ENCODE measurements around the gene CLCNKB. TPM values are rescaled to one million over a fixed set of nuclear protein-coding genes. Genes with fewer than 3 reads are reported as not detected.
A peak's percentile ranks its signal among the peaks of the same experiment; 100 is the strongest.

The CLCNKB gene
- total and polyA plus RNA-seq, 2 of the 13 experiments (the other 11 are each of a cell fraction or from before 2014, with no cell fraction given) = 0.04 TPM; not detected in 1

DNA sequence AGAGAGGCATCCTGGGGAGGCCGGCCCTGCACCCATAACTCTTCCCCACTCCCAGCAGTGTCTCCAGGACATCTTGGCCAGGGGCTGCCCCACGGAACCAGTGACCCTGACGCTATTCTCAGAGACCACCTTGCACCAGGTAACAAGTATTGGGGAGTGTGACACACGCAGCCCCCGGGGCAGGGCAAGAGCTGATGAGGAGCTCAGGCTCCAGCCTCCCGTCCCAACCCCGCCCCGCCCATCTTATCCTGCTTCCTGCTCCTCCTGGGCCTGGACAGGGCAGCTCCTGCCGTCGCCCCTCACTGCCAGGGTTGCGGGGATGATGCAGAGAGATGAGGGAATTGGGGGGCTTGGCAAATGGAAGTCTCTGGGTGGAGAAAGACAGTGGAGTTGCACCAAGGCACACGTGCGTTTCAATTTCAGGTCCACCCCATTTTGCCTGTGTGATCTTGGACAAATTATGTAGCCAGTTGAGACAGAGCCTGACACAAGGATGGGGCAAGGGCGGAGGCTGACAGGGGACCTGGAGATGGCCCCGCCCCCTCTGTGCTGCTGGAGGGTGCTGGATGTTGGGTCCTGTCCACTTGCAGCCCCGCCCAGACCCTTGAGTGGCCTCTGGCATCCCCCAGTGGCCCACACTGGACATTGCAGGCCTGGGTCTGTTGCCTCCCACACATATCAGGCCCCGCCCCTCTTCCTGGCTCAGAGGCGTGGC, 11.0 kb upstream of the CLCNKB start (continued):
- TF ChIP-seq KMT2A (CRISPR knock-in tag; IDR thresholded peaks at IDR 0.05) = no peak
- TF ChIP-seq HOXA5 (CRISPR knock-in tag; IDR thresholded peaks at IDR 0.05) = no peak
- TF ChIP-seq ZNF512B (CRISPR knock-in tag; IDR thresholded peaks at IDR 0.05; ENCODE audit: borderline replicate concordance) = no peak
- TF ChIP-seq TSC22D2 (CRISPR knock-in tag; IDR thresholded peaks at IDR 0.05; ENCODE audit: borderline replicate concordance) = 0 out of 2 replicates have a peak, but pooled peaks have one; percentile 33
- TF ChIP-seq ZSCAN20 (CRISPR knock-in tag; IDR thresholded peaks at IDR 0.05; ENCODE audit: borderline replicate concordance) = no peak
- no peak for TF ChIP-seq ZNF34 (CRISPR knock-in tag; IDR thresholded peaks at IDR 0.05; ENCODE audit: borderline replicate concordance)
- no peak for TF ChIP-seq NFE2 (CRISPR knock-in tag; IDR thresholded peaks at IDR 0.05)
- no peak for TF ChIP-seq MIXL1 (CRISPR knock-in tag; IDR thresholded peaks at IDR 0.05)
- peak; percentile 12; the same call in 1 of the 2 replicates for TF ChIP-seq GATAD2A (CRISPR knock-in tag; IDR thresholded peaks at IDR 0.05)
- TF ChIP-seq TGIF2 (CRISPR knock-in tag; IDR thresholded peaks at IDR 0.05) = no peak
- TF ChIP-seq ZNF451 (CRISPR knock-in tag; IDR thresholded peaks at IDR 0.05) = no peak
- TF ChIP-seq ZNF720 (CRISPR knock-in tag; IDR thresholded peaks at IDR 0.05) = no peak
- no peak for TF ChIP-seq ZNF546 (CRISPR knock-in tag; conservative IDR thresholded peaks at IDR 0.05)
- TF ChIP-seq, protein P1, sequence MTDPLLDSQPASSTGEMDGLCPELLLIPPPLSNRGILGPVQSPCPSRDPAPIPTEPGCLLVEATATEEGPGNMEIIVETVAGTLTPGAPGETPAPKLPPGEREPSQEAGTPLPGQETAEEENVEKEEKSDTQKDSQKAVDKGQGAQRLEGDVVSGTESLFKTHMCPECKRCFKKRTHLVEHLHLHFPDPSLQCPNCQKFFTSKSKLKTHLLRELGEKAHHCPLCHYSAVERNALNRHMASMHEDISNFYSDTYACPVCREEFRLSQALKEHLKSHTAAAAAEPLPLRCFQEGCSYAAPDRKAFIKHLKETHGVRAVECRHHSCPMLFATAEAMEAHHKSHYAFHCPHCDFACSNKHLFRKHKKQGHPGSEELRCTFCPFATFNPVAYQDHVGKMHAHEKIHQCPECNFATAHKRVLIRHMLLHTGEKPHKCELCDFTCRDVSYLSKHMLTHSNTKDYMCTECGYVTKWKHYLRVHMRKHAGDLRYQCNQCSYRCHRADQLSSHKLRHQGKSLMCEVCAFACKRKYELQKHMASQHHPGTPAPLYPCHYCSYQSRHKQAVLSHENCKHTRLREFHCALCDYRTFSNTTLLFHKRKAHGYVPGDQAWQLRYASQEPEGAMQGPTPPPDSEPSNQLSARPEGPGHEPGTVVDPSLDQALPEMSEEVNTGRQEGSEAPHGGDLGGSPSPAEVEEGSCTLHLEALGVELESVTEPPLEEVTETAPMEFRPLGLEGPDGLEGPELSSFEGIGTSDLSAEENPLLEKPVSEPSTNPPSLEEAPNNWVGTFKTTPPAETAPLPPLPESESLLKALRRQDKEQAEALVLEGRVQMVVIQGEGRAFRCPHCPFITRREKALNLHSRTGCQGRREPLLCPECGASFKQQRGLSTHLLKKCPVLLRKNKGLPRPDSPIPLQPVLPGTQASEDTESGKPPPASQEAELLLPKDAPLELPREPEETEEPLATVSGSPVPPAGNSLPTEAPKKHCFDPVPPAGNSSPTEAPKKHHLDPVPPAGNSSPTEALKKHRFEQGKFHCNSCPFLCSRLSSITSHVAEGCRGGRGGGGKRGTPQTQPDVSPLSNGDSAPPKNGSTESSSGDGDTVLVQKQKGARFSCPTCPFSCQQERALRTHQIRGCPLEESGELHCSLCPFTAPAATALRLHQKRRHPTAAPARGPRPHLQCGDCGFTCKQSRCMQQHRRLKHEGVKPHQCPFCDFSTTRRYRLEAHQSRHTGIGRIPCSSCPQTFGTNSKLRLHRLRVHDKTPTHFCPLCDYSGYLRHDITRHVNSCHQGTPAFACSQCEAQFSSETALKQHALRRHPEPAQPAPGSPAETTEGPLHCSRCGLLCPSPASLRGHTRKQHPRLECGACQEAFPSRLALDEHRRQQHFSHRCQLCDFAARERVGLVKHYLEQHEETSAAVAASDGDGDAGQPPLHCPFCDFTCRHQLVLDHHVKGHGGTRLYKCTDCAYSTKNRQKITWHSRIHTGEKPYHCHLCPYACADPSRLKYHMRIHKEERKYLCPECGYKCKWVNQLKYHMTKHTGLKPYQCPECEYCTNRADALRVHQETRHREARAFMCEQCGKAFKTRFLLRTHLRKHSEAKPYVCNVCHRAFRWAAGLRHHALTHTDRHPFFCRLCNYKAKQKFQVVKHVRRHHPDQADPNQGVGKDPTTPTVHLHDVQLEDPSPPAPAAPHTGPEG (CRISPR knock-in tag; IDR thresholded peaks at IDR 0.05) = no peak
- no peak for TF ChIP-seq HHEX (CRISPR knock-in tag; IDR thresholded peaks at IDR 0.05)
- TF ChIP-seq RAD21 (CRISPR knock-in tag; IDR thresholded peaks at IDR 0.05) = peak; percentile 91
- no peak for TF ChIP-seq ZNF746 (CRISPR knock-in tag; IDR thresholded peaks at IDR 0.05)
- peak; percentile 63; the same call in 1 of the 2 replicates for TF ChIP-seq TBX2 (CRISPR knock-in tag; IDR thresholded peaks at IDR 0.05; ENCODE audit: borderline replicate concordance)
- TF ChIP-seq ZBTB34 (CRISPR knock-in tag; IDR thresholded peaks at IDR 0.05) = no peak
- peak; percentile 53; the same call in 1 of the 2 replicates for TF ChIP-seq CBX5 (CRISPR knock-in tag; IDR thresholded peaks at IDR 0.05; ENCODE audit: borderline replicate concordance)
- TF ChIP-seq FIP1L1 (IDR thresholded peaks at IDR 0.05; ENCODE audit: borderline replicate concordance, insufficient read depth, low read depth, low read length) = no peak
- TF ChIP-seq ZBTB8A (CRISPR knock-in tag; IDR thresholded peaks at IDR 0.05; ENCODE audit: borderline replicate concordance, low read depth) = no peak

Measured in HepG2 (cell line).